A549 (cell line): ENCODE results near the gene BEND7.

ENCODE experiments used
- HEYL ChIP-seq: fragments of 250-450 bp; sonication (Bioruptor Pico); IDR thresholded peaks from 2 replicates; pipeline ENCODE4 v1.8.0; 2021; ENCODE audit warnings: mild to moderate bottlenecking, moderate library complexity
- JUN ChIP-seq, 2 experiments: fragments of >200 bp; sonication (Bioruptor Twin); formaldehyde crosslinking; IDR thresholded peaks; 2 replicates in 1 of 2; 3 replicates in 1 of 2; pipeline ENCODE4 v1.6.1; 2016 to 2017
- MAFK ChIP-seq: fragments of 450-650 bp; IDR thresholded peaks from 2 replicates; pipeline ENCODE4 v1.6.1; 2014; ENCODE audit not compliant: partially characterized antibody
- POLR2A ChIP-seq: IDR thresholded peaks from 2 replicates; pipeline ENCODE4 v1.6.1; 2012; ENCODE audit warnings: mild to moderate bottlenecking, low read length
- RCOR1 ChIP-seq: fragments of 150-350 bp; IDR thresholded peaks from 2 replicates; pipeline ENCODE4 v1.6.1; 2014; ENCODE audit warnings: antibody characterized with exemption, low read length, low read depth
- TF ChIP-seq, protein P1 (sequence below): IDR thresholded peaks from 2 replicates; pipeline ENCODE4 v1.6.1; 2012

GRCh38 chr10:13414855-13415254 is 114.0 kb downstream of the BEND7 start:
- TF ChIP-seq RCOR1 (no peak), HEYL (CRISPR knock-in tag) (no peak), MAFK (no peak), POLR2A (no peak), JUN (IDR thresholded peaks at IDR 0.05) (no peak)
- TF ChIP-seq, protein P1, sequence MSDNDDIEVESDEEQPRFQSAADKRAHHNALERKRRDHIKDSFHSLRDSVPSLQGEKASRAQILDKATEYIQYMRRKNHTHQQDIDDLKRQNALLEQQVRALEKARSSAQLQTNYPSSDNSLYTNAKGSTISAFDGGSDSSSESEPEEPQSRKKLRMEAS = no peak
